HepG2 (cell line): Measurements from ENCODE around the gene SLC19A1. TPM values are rescaled to one million over a fixed set of nuclear protein-coding genes. Genes with fewer than 3 reads are reported as not detected.
A peak's percentile ranks its signal among the peaks of the same experiment; 100 is the strongest.

Experiments
- AGO1 ChIP-seq: fragments of 200-400 bp; formaldehyde crosslinking; IDR thresholded peaks from 2 replicates; pipeline ENCODE4 v1.6.1; 2017; ENCODE audit warnings: mild to moderate bottlenecking, low read depth, low read length, moderate library complexity; ENCODE audit not compliant: poor library complexity, severe bottlenecking
- HNF4A ChIP-seq: sonication (generic); formaldehyde crosslinking; IDR thresholded peaks from 2 replicates; pipeline ENCODE4 v1.4.0; 2020; ENCODE audit warnings: missing genetic modification reagents
- HNRNPL ChIP-seq: fragments of 200-400 bp; formaldehyde crosslinking; IDR thresholded peaks from 2 replicates; pipeline ENCODE4 v1.6.1; 2017; ENCODE audit warnings: mild to moderate bottlenecking, low read depth, low read length
- ISX ChIP-seq: sonication (generic); formaldehyde crosslinking; conservative IDR thresholded peaks from 2 replicates; pipeline ENCODE4 v1.5.0; 2020; ENCODE audit warnings: missing genetic modification reagents
- JDP2 ChIP-seq: sonication (generic); formaldehyde crosslinking; IDR thresholded peaks from 2 replicates; pipeline ENCODE4 v1.8.1; 2022; ENCODE audit warnings: missing genetic modification reagents, borderline replicate concordance
- NFRKB ChIP-seq: fragments of 450-650 bp; IDR thresholded peaks from 2 replicates; pipeline ENCODE4 v1.6.1; 2017
- NR2C2 ChIP-seq: sonication (generic); formaldehyde crosslinking; IDR thresholded peaks from 2 replicates; pipeline ENCODE4 v1.4.0; 2020; ENCODE audit warnings: missing genetic modification reagents, mild to moderate bottlenecking, moderate library complexity, borderline replicate concordance
- PITX1 ChIP-seq: sonication (generic); formaldehyde crosslinking; IDR thresholded peaks from 2 replicates; pipeline ENCODE4 v1.5.1; 2020; ENCODE audit warnings: mild to moderate bottlenecking, missing genetic modification reagents
- POLR2AphosphoS2 ChIP-seq: IDR thresholded peaks from 2 replicates; pipeline ENCODE4 v1.6.1; 2011; ENCODE audit warnings: low read depth, low read length, improper control_type of control experiment
- SOX6 ChIP-seq, 2 experiments: fragments of 450-650 bp in 1 of 2; sonication (generic) in 1 of 2; formaldehyde crosslinking in 1 of 2; IDR thresholded peaks; 2 replicates each; pipeline versions ENCODE4 v1.4.0 to v1.6.1; 2017 to 2020; ENCODE audit warnings: antibody characterized with exemption in 1 of 2, mild to moderate bottlenecking in 1 of 2, missing genetic modification reagents in 1 of 2
- TBX2 ChIP-seq: sonication (generic); formaldehyde crosslinking; IDR thresholded peaks from 2 replicates; pipeline ENCODE4 v1.5.0; 2020; ENCODE audit warnings: missing genetic modification reagents, mild to moderate bottlenecking, borderline replicate concordance
- ZBTB37 ChIP-seq: sonication (generic); formaldehyde crosslinking; IDR thresholded peaks from 2 replicates; pipeline ENCODE4 v1.4.0; 2020; ENCODE audit warnings: mild to moderate bottlenecking, missing genetic modification reagents
- ZFP36L2 ChIP-seq: sonication (generic); formaldehyde crosslinking; IDR thresholded peaks from 2 replicates; pipeline ENCODE4 v1.4.0; 2020; ENCODE audit warnings: missing genetic modification reagents
- ZNF333 ChIP-seq: sonication (generic); formaldehyde crosslinking; IDR thresholded peaks from 2 replicates; pipeline ENCODE4 v1.4.0; 2020; ENCODE audit warnings: mild to moderate bottlenecking, missing genetic modification reagents, borderline replicate concordance
- ZNF773 ChIP-seq: sonication (generic); formaldehyde crosslinking; IDR thresholded peaks from 2 replicates; pipeline ENCODE4 v1.4.0; 2020; ENCODE audit warnings: missing genetic modification reagents, borderline replicate concordance
- polyA plus RNA-seq, 8 experiments: library from polyadenylated mRNA; depleted of rRNA in 3 of 8; stranded (reverse) in 7 of 8; unstranded in 1 of 8; fragments of >200 nt; fragmentation: Illumina TruSeq in 4 of 8; extraction: Trizol in 4 of 8; gene quantifications; 2 replicates each; pipeline versions ENCODE4 v1.2.1 to v1.2.3, GENCODE V29; 2011 to 2016; ENCODE audit warnings: low read depth in 4 of 8, missing spikeins in 1 of 8, mixed read lengths in 1 of 8; ENCODE audit not compliant: insufficient read depth in 1 of 8
- total RNA-seq, 5 experiments: library from RNA; depleted of rRNA; stranded (reverse); fragments of >200 nt; fragmentation: Illumina TruSeq; extraction: Trizol; gene quantifications; 2 replicates each; pipeline ENCODE4 v1.2.3, GENCODE V29; 2016; ENCODE audit warnings: low read depth in 1 of 5
- TF ChIP-seq, protein P1 (sequence below): sonication (generic); formaldehyde crosslinking; IDR thresholded peaks from 2 replicates; pipeline ENCODE4 v1.9.0; 2022; ENCODE audit warnings: missing genetic modification reagents, mild to moderate bottlenecking, borderline replicate concordance
- TF ChIP-seq, protein P2 (sequence below): sonication (generic); formaldehyde crosslinking; IDR thresholded peaks from 2 replicates; pipeline ENCODE4 v1.5.0; 2020; ENCODE audit warnings: missing genetic modification reagents, mild to moderate bottlenecking, borderline replicate concordance
- TF ChIP-seq, protein P3 (sequence below): sonication (generic); formaldehyde crosslinking; IDR thresholded peaks from 2 replicates; pipeline ENCODE4 v1.4.0; 2020; ENCODE audit warnings: missing genetic modification reagents, borderline replicate concordance

SLC19A1 gene
- total and polyA plus RNA-seq, 2 of the 13 experiments (the other 11 are each of a cell fraction or from before 2014, with no cell fraction given): 21.8 to 23.0 TPM

DNA sequence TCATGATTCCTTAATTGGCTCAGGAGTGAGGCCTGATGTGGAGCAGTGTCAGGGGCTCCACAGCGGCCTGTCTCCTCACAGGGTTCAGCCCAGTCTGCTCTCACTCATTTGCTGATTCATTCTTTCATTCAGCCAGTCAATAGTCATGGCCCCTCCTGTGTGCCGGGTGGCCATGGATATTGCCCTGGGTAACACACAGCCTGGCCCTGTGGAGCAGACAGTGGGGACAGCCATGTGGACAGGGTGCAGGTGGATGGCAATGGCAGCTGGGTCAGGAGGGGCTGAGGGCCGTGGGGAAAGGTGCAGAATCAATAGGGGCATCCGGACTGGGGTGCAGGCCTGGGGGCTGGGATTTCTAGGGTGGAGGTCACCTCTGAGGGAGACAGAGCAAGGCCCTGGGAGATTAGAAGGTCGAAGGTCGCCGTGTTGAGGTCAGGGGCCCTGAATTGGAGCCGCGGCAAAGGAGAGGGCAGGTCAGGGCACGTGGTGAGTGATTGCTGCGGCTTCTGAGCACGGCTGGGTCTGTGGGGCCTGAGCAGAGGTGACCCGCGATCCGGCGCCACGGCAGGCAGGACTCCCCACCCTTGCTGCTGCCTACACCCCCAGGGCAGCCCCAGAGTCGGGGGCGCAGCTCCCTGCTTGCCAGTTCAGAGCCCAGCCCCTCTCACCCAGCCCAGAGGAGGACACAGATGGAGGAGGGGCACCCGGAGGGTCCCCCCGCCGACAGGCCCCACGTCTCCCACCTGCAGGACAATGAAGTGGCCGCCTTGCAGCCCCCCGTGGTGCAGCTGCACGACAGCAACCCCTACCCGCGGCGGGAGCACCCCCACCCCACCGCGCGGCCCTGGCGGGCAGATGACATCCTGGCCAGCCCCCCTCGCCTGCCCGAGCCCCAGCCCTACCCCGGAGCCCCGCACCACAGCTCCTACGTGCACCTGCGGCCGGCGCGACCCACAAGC, 33.4 kb downstream of the SLC19A1 start (continued):
- TF ChIP-seq ZNF773 (CRISPR knock-in tag) (no peak), ISX (CRISPR knock-in tag) (no peak), HNF4A (peak; percentile 64), ZNF333 (CRISPR knock-in tag) (peak; percentile 13; the same call in 1 of the 2 replicates), HNRNPL (peak; percentile 25; the same call in 1 of the 2 replicates), POLR2AphosphoS2 (peak; percentile 65; the same call in 1 of the 2 replicates), NFRKB (no peak), NR2C2 (CRISPR knock-in tag) (peak; percentile 89), AGO1 (peak; percentile 69), SOX6 (IDR thresholded peaks at IDR 0.05) (no peak), SOX6 (CRISPR knock-in tag; IDR thresholded peaks at IDR 0.05) (peak; percentile 56), ZBTB37 (CRISPR knock-in tag) (no peak), PITX1 (CRISPR knock-in tag) (peak; percentile 75), ZFP36L2 (no peak), TBX2 (CRISPR knock-in tag) (peak; percentile 53; the same call in 1 of the 2 replicates), JDP2 (no peak)
- TF ChIP-seq, protein P1, sequence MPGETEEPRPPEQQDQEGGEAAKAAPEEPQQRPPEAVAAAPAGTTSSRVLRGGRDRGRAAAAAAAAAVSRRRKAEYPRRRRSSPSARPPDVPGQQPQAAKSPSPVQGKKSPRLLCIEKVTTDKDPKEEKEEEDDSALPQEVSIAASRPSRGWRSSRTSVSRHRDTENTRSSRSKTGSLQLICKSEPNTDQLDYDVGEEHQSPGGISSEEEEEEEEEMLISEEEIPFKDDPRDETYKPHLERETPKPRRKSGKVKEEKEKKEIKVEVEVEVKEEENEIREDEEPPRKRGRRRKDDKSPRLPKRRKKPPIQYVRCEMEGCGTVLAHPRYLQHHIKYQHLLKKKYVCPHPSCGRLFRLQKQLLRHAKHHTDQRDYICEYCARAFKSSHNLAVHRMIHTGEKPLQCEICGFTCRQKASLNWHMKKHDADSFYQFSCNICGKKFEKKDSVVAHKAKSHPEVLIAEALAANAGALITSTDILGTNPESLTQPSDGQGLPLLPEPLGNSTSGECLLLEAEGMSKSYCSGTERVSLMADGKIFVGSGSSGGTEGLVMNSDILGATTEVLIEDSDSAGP (CRISPR knock-in tag): no peak
- TF ChIP-seq, protein P2, sequence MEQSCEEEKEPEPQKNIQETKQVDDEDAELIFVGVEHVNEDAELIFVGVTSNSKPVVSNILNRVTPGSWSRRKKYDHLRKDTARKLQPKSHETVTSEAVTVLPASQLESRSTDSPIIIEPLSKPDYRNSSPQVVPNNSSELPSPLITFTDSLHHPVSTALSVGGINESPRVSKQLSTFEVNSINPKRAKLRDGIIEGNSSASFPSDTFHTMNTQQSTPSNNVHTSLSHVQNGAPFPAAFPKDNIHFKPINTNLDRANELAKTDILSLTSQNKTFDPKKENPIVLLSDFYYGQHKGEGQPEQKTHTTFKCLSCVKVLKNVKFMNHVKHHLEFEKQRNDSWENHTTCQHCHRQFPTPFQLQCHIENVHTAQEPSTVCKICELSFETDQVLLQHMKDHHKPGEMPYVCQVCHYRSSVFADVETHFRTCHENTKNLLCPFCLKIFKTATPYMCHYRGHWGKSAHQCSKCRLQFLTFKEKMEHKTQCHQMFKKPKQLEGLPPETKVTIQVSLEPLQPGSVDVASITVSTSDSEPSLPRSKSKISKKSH (CRISPR knock-in tag): peak; percentile 15; the same call in 1 of the 2 replicates
- TF ChIP-seq, protein P3, sequence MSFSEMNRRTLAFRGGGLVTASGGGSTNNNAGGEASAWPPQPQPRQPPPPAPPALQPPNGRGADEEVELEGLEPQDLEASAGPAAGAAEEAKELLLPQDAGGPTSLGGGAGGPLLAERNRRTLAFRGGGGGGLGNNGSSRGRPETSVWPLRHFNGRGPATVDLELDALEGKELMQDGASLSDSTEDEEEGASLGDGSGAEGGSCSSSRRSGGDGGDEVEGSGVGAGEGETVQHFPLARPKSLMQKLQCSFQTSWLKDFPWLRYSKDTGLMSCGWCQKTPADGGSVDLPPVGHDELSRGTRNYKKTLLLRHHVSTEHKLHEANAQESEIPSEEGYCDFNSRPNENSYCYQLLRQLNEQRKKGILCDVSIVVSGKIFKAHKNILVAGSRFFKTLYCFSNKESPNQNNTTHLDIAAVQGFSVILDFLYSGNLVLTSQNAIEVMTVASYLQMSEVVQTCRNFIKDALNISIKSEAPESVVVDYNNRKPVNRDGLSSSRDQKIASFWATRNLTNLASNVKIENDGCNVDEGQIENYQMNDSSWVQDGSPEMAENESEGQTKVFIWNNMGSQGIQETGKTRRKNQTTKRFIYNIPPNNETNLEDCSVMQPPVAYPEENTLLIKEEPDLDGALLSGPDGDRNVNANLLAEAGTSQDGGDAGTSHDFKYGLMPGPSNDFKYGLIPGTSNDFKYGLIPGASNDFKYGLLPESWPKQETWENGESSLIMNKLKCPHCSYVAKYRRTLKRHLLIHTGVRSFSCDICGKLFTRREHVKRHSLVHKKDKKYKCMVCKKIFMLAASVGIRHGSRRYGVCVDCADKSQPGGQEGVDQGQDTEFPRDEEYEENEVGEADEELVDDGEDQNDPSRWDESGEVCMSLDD (CRISPR knock-in tag): peak; percentile 45; the same call in 1 of the 2 replicates
